ENCODE data around the gene UPK3BL1.
"Not testable (repeated sequence)": the region's sequence is repeated elsewhere in the genome, so short reads cannot be mapped to it uniquely, and the experiment has no call there.

- TF ChIP-seq POLR2AphosphoS5, CTCF, POLR2A (IDR thresholded peaks at IDR 0.05): not testable (repeated sequence)
Observed at GRCh38 chr7:102616507-102617125, 26.0 kb downstream of the UPK3BL1 start, which contains the start of gene RASA4.

Measured in stomach (tissue), 4 donors.